Measurements from ENCODE around the gene BPGM.

Gene BPGM

GRCh38 chr7:134690016-134690415 is 43.4 kb downstream of the BPGM start:
- H3K4me3 ChIP-seq (replicated peaks in 1 of 2; ENCODE audit: low read depth in 2 of 2, low read length in 2 of 2) = peak overlapping the region in 1 of 2 donors; percentile 30
- peak; percentile 51 for TF ChIP-seq CTCF (IDR thresholded peaks at IDR 0.05; ENCODE audit: low read depth, low read length)
- peak; percentile 78 to 85 for DNase-seq (ENCODE audit: low read depth in 2 of 2)

GRCh38 chr7:134690614-134691504 is 44.2 kb downstream of the BPGM start:
- DNase-seq (ENCODE audit: low read depth in 2 of 2) = peak; percentile 27 to 39
- no peak for TF ChIP-seq CTCF (IDR thresholded peaks at IDR 0.05; ENCODE audit: low read depth, low read length)
- H3K4me3 ChIP-seq (replicated peaks in 1 of 2; ENCODE audit: low read depth in 2 of 2, low read length in 2 of 2) = no peak overlapping the region

- no peak for TF ChIP-seq CTCF (IDR thresholded peaks at IDR 0.05; ENCODE audit: low read depth, low read length)
- peak; percentile 29 to 87 for DNase-seq (ENCODE audit: low read depth in 2 of 2)
Measured at GRCh38 chr7:134691546-134692343, 45.1 kb downstream of the BPGM start.

GRCh38 chr7:134692344-134692705 is 45.7 kb downstream of the BPGM start:
- TF ChIP-seq CTCF (IDR thresholded peaks at IDR 0.05; ENCODE audit: low read depth, low read length) = no peak
- DNase-seq (ENCODE audit: low read depth in 2 of 2) = peak in 1 of 2 donors; percentile 55
- H3K4me3 ChIP-seq (replicated peaks in 1 of 2; ENCODE audit: low read depth in 2 of 2, low read length in 2 of 2) = no peak overlapping the region

More at GRCh38 chr7:134691546-134692343, 45.1 kb downstream of the BPGM start:
- H3K4me3 ChIP-seq (replicated peaks in 1 of 2; ENCODE audit: low read depth in 2 of 2, low read length in 2 of 2) = no peak overlapping the region

- no peak for TF ChIP-seq CTCF (IDR thresholded peaks at IDR 0.05; ENCODE audit: low read depth, low read length)
- peak; percentile 83 to 93 for DNase-seq (ENCODE audit: low read depth in 2 of 2)
Measured at GRCh38 chr7:134693256-134693655, 46.6 kb downstream of the BPGM start.

GRCh38 chr7:134694299-134694698 is 47.6 kb downstream of the BPGM start:
- no peak for DNase-seq (ENCODE audit: low read depth in 2 of 2)
- TF ChIP-seq CTCF (IDR thresholded peaks at IDR 0.05; ENCODE audit: low read depth, low read length) = peak; percentile 42
- no peak overlapping the region for H3K4me3 ChIP-seq (replicated peaks in 1 of 2; ENCODE audit: low read depth in 2 of 2, low read length in 2 of 2)

More at GRCh38 chr7:134693256-134693655, 46.6 kb downstream of the BPGM start:
- no peak overlapping the region for H3K4me3 ChIP-seq (replicated peaks in 1 of 2; ENCODE audit: low read depth in 2 of 2, low read length in 2 of 2)
